SK-N-MC (cell line): ENCODE data around the gene TSC2.

Experiments used
- DNase-seq: peaks from one replicate; pipeline ENCODE4 v3.0.0-alpha.2; 2011; ENCODE audit warnings: low read depth, low spot score
- H3K27ac ChIP-seq: fragments of 200-600 bp; sonication (generic); 2 replicates; pipeline ENCODE4 v1.5.1; 2016; ENCODE audit warnings: mixed run types
- H3K36me3 ChIP-seq: fragments of 200-600 bp; sonication (generic); 2 replicates; pipeline ENCODE4 v1.6.1; 2017; ENCODE audit warnings: antibody characterized with exemption, low read length, mixed read lengths; ENCODE audit not compliant: insufficient read depth
- H3K4me3 ChIP-seq: fragments of 200-600 bp; sonication (generic); 2 replicates; pipeline ENCODE4 v1.5.1; 2016
- H3K9ac ChIP-seq: fragments of 200-600 bp; sonication (generic); 2 replicates; pipeline ENCODE4 v1.8.0; 2017; ENCODE audit warnings: mixed run types, mixed read lengths; ENCODE audit not compliant: insufficient read length
- H3K9me3 ChIP-seq: fragments of 200-600 bp; sonication (generic); 2 replicates; pipeline ENCODE4 v1.6.1; 2017; ENCODE audit warnings: low read depth, mild to moderate bottlenecking, antibody characterized with exemption, low read length, moderate library complexity, mixed read lengths
- EZH2 ChIP-seq: fragments of 200-600 bp; sonication (generic); IDR thresholded peaks from one replicate; pipeline ENCODE4 v1.6.1; 2017; ENCODE audit warnings: antibody characterized with exemption
- FOXP2 ChIP-seq: optimal IDR thresholded peaks from 2 replicates; pipeline ENCODE3; 2011; ENCODE audit warnings: mild to moderate bottlenecking, moderate library complexity; ENCODE audit not compliant: insufficient read depth; ENCODE audit errors: extremely low read length, control extremely low read depth
- POLR2AphosphoS5 ChIP-seq: IDR thresholded peaks from 2 replicates; pipeline ENCODE4 v1.6.1; 2012; ENCODE audit warnings: mild to moderate bottlenecking, low read depth, low read length, borderline replicate concordance

Gene TSC2

DNA sequence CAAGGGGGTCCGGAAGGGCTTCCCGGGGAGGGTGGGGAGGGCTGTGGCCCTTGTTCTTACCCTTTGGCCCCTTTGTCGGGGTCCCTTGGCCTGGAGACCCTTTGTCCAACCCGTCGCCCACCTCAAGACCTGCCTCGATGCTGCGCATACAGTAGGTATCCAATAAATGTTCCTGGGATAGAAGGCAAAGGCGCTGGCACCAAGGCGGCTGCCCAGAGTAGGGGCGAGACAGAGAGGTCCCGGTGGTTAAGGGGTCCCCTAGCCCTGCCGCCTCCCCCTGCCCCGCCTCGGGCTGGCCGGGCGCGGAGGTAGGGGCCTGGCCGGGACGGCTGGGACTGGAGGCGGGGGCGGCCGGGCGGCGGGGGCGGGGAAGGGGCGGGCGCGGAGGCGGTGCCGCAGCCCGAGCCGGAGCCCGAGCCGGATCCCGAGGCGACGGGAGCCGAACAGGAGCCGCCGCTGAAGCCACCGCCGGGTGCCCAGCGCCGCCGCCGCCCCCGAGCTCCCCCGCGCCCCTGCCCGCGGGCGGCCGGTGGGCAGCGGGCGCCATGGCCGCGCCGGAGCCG is 21.2 kb upstream of the TSC2 start, which contains the start of gene NHERF2:
NHERF2 (plus strand) TSS at position 442 of the 563 bp plus-strand sequence; CDS start at position 546, 104 bp downstream.
- H3K36me3 ChIP-seq, result no peaks in the 10 kb centered on the region
- TF ChIP-seq EZH2 (no peak), POLR2AphosphoS5 (no peak), FOXP2 (no peak)
- no peaks in the 10 kb centered on the region for H3K9me3 ChIP-seq
- H3K4me3 ChIP-seq, result peak within 1 kb of the TSS; percentile 78
- peak within 1 kb of the TSS; percentile 49 for H3K9ac ChIP-seq
- H3K27ac ChIP-seq, result no peak within 1 kb of the TSS
- DNase-seq, result no peak

DNA sequence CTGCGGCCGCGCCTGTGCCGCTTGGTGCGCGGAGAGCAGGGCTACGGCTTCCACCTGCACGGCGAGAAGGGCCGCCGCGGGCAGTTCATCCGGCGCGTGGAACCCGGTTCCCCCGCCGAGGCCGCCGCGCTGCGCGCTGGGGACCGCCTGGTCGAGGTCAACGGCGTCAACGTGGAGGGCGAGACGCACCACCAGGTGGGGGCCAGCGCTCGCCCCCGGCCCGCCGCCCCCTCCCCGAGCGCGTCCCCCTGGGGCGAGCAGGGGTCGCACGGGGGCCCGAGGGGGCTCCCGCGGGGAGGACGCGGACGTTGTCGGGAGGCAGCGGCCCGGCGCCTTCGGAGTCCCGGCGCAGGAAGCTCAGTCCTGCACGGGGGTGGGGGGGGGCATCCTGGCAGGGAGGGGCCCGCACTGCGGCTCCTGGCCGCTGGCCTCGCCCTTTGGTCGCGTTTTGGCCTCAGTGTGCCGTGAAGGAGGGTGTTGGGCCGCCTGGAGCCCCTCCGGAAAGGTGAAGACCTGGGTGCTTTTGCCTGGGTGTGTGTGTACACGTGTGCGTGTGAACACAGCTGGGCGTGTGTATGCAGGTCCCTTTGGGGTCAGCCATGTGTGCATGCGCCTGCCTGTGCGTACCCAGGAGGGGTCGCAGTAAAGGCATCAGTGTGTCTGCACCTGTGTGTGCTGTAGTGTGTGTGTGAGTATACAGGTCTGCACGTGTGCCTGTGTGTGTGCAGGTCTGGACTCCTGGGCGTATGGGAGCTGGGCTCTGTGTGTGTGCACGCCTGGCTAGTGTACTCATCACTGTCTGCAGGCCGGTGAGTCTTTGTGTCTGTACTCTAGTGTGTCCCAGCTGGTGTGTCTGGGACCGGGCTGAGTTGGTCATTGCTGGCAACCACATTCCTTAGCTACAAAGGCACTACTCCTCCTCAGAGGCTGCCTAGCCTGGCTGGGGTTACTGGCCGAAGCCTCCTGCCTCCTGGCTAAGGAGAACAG is 20.5 kb upstream of the TSC2 start:
- H3K9me3 ChIP-seq, result no peaks in the 10 kb centered on the region
- DNase-seq, result no peak
- H3K9ac ChIP-seq, result peak overlapping the region; percentile 49
- TF ChIP-seq POLR2AphosphoS5 (no peak), FOXP2 (no peak), EZH2 (no peak)
- no peaks in the 10 kb centered on the region for H3K36me3 ChIP-seq
- peak overlapping the region; percentile 78 for H3K4me3 ChIP-seq
- H3K27ac ChIP-seq, result no peak overlapping the region

DNA sequence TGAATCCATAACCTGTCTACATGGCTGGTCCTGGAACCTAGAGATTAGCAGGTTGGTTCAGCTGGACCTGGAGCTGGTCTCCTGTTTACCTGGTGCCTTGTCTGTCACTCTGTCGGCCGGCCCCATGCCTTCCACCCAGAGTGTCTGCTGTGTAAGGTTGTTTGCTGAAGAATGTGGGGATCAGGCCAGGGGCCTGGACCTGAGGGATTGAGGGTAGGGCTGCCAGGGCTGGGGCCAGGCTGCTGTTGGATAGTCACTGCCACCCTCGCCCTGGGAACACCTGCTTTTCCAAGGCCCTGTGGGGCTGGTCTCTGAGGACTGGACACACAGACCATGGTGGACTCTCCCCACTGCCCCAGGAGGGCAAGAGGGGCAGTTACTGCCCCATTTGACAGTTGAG is 19.6 kb upstream of the TSC2 start:
- no peak for TF ChIP-seq EZH2
- TF ChIP-seq FOXP2, result no peak
- TF ChIP-seq POLR2AphosphoS5, result no peak
- no peak overlapping the region for H3K27ac ChIP-seq
- no peaks in the 10 kb centered on the region for H3K36me3 ChIP-seq
- no peak for DNase-seq
- H3K9ac ChIP-seq, result no peak overlapping the region
- peak overlapping the region; percentile 78 for H3K4me3 ChIP-seq
- H3K9me3 ChIP-seq, result no peaks in the 10 kb centered on the region

DNA sequence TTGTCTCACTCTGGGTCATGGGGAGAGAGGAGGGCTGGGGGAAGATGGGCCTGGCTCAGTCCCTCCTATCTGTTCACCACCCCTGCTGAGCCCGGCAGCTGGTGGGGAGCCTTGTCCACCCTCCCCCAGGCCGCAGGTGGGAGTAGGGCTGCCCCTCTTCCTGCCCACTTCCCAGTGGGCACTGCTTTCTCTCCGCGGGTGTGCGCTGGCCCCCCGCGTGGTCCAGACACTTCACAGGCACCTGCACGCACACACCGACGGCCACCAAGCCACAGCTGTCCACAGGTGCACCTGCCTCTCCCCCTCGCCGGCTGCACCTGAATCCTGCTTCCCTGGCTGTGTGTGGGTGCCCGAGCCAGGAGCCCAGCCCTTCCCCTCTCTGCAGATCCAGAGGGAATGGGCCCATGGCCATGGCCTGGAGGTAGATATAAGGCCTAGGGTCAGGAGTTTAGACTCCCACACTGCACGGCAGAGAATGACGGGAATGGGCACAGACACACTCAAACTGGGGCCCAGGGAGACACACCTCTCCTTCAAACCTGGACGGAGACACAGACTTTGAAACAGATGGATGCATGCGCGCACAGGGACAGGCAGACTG is 19.1 kb upstream of the TSC2 start:
- no peak overlapping the region for H3K9ac ChIP-seq
- TF ChIP-seq FOXP2 (no peak), POLR2AphosphoS5 (no peak), EZH2 (no peak)

DNA sequence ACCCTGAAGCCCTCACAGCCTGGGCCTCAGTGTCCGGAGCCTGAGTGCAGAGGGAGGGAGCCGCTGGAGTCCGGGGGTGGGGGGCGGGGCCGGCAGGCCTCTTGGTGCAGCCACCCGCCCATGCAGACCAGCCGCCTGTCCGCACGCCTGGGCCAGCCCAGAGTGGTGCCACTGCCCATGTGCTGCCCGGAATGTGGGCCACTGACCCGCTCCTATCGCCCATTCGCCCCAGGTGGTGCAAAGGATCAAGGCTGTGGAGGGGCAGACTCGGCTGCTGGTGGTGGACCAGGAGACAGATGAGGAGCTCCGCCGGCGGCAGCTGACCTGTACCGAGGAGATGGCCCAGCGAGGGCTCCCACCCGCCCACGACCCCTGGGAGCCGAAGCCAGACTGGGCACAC is 18.4 kb upstream of the TSC2 start:
- no peak for DNase-seq
- H3K27ac ChIP-seq, result no peak overlapping the region
- no peak for TF ChIP-seq POLR2AphosphoS5
- TF ChIP-seq EZH2, result no peak
- TF ChIP-seq FOXP2, result no peak
- no peak overlapping the region for H3K9ac ChIP-seq
- H3K9me3 ChIP-seq, result no peaks in the 10 kb centered on the region
- no peaks in the 10 kb centered on the region for H3K36me3 ChIP-seq
- H3K4me3 ChIP-seq, result no peak overlapping the region

More for the DNA sequence above, 19.1 kb upstream of the TSC2 start:
- H3K27ac ChIP-seq, result no peak overlapping the region
- H3K4me3 ChIP-seq, result no peak overlapping the region
- no peaks in the 10 kb centered on the region for H3K9me3 ChIP-seq
- DNase-seq, result no peak
- H3K36me3 ChIP-seq, result no peaks in the 10 kb centered on the region

DNA sequence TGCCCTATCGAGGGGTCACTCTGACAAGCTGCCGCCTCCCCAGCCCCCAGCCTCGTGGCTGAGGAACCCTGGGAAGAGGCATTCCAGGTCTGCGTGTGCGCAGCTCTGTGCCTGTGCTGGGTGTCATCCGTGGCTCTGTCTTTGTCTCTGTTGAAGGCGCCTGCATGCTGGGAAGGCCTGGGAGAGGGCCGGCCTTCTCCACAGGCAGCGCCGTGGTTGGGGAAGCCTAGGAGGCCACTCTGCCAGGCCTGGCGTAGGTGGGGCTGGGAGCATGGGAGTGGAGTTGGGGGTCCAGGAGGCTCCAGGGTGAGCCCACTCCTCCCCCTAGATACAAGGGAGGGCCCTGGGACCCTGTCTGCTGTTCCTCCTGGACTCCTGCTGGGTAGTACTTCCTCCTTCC is 17.7 kb upstream of the TSC2 start:
- H3K36me3 ChIP-seq, result no peaks in the 10 kb centered on the region
- no peaks in the 10 kb centered on the region for H3K9me3 ChIP-seq
- H3K9ac ChIP-seq, result no peak overlapping the region
- TF ChIP-seq POLR2AphosphoS5, result no peak
- TF ChIP-seq FOXP2, result no peak
- TF ChIP-seq EZH2, result no peak
- H3K4me3 ChIP-seq, result no peak overlapping the region
- peak overlapping the region; percentile 80; the same call in 1 of the 2 replicates for H3K27ac ChIP-seq
- no peak for DNase-seq

DNA sequence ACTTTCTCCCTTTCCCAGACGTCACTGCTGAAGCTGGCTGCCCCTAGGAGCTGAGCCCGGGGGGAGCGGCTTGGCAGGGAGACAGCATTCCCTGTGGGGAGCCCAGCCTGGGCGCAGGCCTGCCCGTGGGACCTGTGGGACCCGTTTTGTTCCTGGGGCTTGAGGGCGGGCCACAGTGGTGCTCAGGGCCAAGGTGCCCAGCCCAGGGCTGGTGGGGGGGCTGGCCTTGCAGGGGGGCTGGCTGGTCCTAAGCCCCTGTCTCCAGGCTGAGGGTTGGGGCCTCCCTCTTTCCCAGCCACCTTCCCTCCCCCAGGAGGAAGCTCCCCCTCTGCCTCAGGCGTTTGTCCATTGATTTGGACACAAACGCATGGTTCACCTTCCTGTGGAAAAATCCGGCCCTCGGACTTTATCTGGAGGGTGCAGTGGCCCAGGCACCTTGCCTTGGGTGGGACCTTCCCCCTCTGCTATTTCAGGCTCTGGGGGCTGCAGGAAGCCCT is 16.7 kb upstream of the TSC2 start:
- Histone ChIP-seq H3K27ac (peak overlapping the region; percentile 80), H3K9ac (no peak overlapping the region), H3K9me3 (no peaks in the 10 kb centered on the region), H3K36me3 (no peaks in the 10 kb centered on the region), H3K4me3 (no peak overlapping the region)
- DNase-seq, result no peak
- TF ChIP-seq POLR2AphosphoS5 (no peak), FOXP2 (no peak), EZH2 (no peak)
